KMS-11 (cell line): ENCODE results near the gene TMEM30A.

Source experiments
- H2AFZ ChIP-seq: fragments of 200-600 bp; sonication (generic); 2 replicates; pipeline ENCODE4 v1.6.1; 2016; ENCODE audit warnings: antibody characterized with exemption, mixed run types, low read depth
- H3K27ac ChIP-seq: fragments of 200-600 bp; sonication (generic); 2 replicates; pipeline ENCODE4 v1.6.1; 2016; ENCODE audit warnings: mild to moderate bottlenecking, mixed run types
- H3K27me3 ChIP-seq: fragments of 200-600 bp; sonication (generic); 2 replicates; pipeline ENCODE4 v1.6.1; 2017; ENCODE audit warnings: mild to moderate bottlenecking, low read depth, mixed run types, moderate library complexity; ENCODE audit not compliant: insufficient read depth
- H3K36me3 ChIP-seq: fragments of 200-600 bp; sonication (generic); 2 replicates; pipeline ENCODE4 v1.6.1; 2017; ENCODE audit warnings: mild to moderate bottlenecking, mixed run types; ENCODE audit not compliant: insufficient read depth
- H3K4me1 ChIP-seq: fragments of 200-600 bp; sonication (generic); 2 replicates; pipeline ENCODE4 v1.6.1; 2016; ENCODE audit warnings: mild to moderate bottlenecking, low read depth, mixed run types; ENCODE audit not compliant: poor library complexity, severe bottlenecking
- H3K4me2 ChIP-seq: fragments of 200-600 bp; sonication (generic); 2 replicates; pipeline ENCODE4 v1.7.0; 2016; ENCODE audit warnings: mild to moderate bottlenecking, mixed run types
- H3K4me3 ChIP-seq: fragments of 200-600 bp; sonication (generic); IDR thresholded peaks from 2 replicates; pipeline ENCODE4 v1.6.1; 2017; ENCODE audit warnings: low read depth, low read length, mixed read lengths; ENCODE audit not compliant: insufficient read depth
- H3K79me2 ChIP-seq: fragments of 200-600 bp; sonication (generic); 2 replicates; pipeline ENCODE4 v1.6.1; 2016; ENCODE audit warnings: low read depth, mixed run types; ENCODE audit not compliant: insufficient read depth
- H3K9ac ChIP-seq: fragments of 200-600 bp; sonication (generic); 2 replicates; pipeline ENCODE4 v1.6.1; 2016; ENCODE audit warnings: mild to moderate bottlenecking, mixed run types
- H4K20me1 ChIP-seq: fragments of 200-600 bp; sonication (generic); 2 replicates; pipeline ENCODE4 v1.6.1; 2016; ENCODE audit warnings: mild to moderate bottlenecking, mixed run types; ENCODE audit not compliant: insufficient read depth
- TF ChIP-seq, protein P1 (sequence below): fragments of 200-600 bp; sonication (generic); conservative IDR thresholded peaks from 2 replicates; pipeline ENCODE4 v1.6.1; 2017; ENCODE audit warnings: low read depth, mild to moderate bottlenecking, antibody characterized with exemption, low read length, moderate library complexity, mixed read lengths

TMEM30A gene

DNA sequence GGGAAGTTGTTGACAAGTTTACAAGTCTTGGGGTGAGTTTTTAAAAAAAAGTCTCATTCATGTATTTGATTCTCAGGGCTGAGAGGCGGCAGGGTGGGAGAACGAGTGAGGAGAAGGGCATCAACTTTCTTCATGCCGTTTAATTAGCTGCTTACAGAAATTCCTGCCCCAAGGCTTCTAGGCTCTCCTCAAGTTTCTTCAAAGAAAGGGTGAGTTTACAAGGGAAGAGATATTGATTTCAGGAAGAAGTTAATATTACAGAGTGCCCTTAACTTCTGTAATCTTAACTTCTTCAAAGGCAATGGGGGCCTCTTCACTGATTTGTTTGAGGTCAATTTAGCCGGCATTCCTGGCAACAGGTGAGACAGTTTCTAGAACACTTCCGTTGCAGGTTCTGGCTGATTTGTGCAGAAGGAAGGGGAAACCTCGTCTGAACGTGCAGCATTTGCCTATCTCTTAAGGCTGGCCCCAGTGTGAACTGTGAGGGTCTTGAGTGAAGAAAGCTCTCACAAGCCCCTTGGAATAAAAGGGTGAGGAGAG, 75.3 kb downstream of the TMEM30A start:
- Histone ChIP-seq H3K4me3 (no peak overlapping the region), H3K79me2 (no peaks in the 10 kb centered on the region), H3K27me3 (no peaks in the 10 kb centered on the region), H4K20me1 (no peaks in the 10 kb centered on the region), H3K4me1 (no peaks in the 10 kb centered on the region), H2AFZ (peak overlapping the region; percentile 64; the same call in 1 of the 2 replicates), H3K27ac (no peak overlapping the region), H3K9ac (no peak overlapping the region), H3K4me2 (peak overlapping the region; percentile 41; the same call in 1 of the 2 replicates), H3K36me3 (no peaks in the 10 kb centered on the region)
- TF ChIP-seq, protein P1, sequence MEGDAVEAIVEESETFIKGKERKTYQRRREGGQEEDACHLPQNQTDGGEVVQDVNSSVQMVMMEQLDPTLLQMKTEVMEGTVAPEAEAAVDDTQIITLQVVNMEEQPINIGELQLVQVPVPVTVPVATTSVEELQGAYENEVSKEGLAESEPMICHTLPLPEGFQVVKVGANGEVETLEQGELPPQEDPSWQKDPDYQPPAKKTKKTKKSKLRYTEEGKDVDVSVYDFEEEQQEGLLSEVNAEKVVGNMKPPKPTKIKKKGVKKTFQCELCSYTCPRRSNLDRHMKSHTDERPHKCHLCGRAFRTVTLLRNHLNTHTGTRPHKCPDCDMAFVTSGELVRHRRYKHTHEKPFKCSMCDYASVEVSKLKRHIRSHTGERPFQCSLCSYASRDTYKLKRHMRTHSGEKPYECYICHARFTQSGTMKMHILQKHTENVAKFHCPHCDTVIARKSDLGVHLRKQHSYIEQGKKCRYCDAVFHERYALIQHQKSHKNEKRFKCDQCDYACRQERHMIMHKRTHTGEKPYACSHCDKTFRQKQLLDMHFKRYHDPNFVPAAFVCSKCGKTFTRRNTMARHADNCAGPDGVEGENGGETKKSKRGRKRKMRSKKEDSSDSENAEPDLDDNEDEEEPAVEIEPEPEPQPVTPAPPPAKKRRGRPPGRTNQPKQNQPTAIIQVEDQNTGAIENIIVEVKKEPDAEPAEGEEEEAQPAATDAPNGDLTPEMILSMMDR: 0 out of 2 replicates have a peak, but pooled peaks have one; percentile 16

DNA sequence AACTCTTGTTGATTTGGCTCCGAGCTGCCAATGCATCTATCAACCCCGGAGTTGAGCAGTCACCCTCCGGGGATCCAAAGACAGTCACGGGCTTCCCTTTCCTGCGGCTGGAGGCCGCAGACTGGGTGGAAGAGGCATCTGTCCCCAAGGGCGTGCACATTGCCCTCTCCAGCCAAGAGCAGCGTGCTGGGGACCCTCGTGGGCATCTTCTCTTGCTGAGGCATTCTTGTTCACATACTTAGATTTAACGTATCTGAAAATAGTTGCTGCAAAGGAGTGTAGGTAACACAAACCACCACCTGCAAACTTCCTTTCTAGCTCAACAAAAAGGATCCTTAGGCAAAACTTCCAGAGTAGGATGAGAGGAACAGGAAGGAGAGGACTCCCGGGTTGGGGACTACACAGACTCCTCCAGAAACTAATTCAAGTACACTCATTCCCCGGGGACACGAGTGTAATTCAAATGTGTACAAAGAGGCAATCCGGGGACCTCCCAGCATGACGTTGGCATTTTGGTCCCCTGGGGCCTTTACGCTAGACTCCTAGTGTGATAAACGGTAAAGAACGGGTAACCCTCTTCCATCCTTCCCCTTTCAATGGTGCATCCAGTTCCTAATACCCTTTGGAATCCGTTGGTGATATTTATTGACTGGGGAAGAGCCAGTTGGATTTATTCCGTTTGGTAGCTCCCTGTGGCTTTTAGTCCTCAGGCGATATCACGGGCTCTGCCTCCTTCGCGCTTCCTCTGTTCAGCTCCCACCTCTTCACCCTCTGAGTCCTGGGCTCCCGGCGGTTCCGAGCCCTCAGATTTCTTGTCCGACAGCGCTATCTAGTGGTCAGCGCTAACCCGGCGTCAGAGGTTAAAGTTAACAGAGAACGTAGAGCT, 76.1 kb downstream of the TMEM30A start:
- no peaks in the 10 kb centered on the region for H3K36me3 ChIP-seq
- no peaks in the 10 kb centered on the region for H4K20me1 ChIP-seq
- H3K4me2 ChIP-seq: peak overlapping the region; percentile 41; the same call in 1 of the 2 replicates
- no peaks in the 10 kb centered on the region for H3K79me2 ChIP-seq
- no peaks in the 10 kb centered on the region for H3K4me1 ChIP-seq
- H2AFZ ChIP-seq: peak overlapping the region; percentile 64; the same call in 1 of the 2 replicates
- no peak overlapping the region for H3K27ac ChIP-seq
- H3K27me3 ChIP-seq: no peaks in the 10 kb centered on the region
- H3K4me3 ChIP-seq: no peak overlapping the region
- TF ChIP-seq, protein P1: peak; percentile 78
- no peak overlapping the region for H3K9ac ChIP-seq

DNA sequence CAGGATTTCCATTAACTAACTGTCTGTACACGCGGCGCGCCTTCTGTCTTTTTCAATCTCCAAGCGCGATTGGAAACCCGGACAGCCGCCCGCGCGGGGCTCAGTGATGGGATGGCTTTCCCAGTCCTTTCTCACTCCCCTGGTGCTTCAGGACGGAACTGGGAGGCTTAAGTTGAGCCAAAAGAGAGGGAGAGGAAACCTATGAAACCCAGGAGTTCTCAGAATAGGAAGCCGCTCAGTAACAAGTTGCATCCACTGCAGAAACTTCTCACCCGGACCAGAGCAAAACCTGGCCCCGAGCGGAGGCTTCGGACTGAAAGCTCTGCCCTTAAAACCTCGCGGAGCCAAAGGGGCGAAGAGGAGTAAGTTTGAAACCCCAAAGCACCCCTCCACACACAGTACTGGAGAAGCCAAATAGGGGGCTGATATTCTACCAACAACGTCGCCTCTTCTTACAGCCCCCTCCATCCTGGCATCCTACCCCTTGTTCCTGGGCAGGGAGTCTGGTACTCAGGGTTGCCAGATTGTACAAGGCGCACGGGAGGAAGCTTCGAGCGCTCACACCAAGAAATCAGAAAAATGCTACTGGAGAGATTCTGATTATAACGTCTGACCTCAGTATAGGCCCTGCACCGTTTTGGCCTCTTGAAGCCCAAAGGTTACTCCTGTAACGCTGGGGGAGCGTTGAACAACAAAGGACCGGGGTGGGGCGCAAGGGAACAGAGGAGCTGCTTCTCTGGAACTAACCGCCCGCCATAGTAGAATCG, 77.8 kb downstream of the TMEM30A start:
- Histone ChIP-seq H4K20me1 (no peaks in the 10 kb centered on the region), H3K27ac (no peak overlapping the region), H3K4me1 (no peaks in the 10 kb centered on the region), H2AFZ (no peak overlapping the region), H3K4me2 (no peak overlapping the region), H3K9ac (no peak overlapping the region), H3K79me2 (no peaks in the 10 kb centered on the region), H3K27me3 (no peaks in the 10 kb centered on the region), H3K4me3 (no peak overlapping the region), H3K36me3 (no peaks in the 10 kb centered on the region)
- TF ChIP-seq, protein P1: no peak

DNA sequence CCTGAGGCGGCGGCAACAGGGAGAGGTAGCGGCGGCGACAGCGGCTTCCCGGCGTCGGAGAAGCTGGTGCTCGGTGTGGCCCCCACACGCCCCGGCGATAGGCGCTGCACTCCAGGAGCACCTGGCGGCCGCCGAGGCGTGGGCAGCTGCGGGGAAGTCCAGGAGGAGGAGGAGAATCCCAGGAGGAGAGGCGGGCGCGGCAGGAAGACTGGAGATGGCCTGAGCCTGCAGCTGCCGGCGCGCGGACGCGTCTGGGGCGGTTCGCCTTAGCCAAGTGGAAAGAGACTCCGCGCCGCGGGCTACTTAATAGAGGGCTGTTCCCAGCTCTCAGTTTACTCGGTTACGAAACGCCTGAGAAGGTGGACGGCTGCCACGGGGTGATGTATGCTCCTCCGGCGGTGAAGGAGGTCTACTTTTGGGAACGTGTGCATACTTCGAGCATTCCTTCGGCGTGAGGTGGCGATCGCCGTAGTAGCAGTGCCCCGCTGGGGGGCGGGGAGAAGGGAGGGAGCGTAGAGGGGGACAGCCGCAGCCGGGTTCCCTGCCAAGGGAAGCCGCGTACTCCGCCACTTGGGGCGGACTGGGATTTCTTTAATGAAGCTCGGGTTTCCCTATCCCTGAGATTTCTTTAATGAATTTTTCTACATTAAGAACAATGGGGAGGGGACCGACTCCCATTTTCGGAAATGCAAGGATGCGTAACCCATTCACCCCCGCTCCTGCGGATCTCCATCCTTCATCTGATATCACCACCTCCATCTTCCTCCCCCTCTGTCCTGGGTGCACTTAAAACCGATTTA, 78.6 kb downstream of the TMEM30A start, which contains the start of gene COL12A1:
Gene COL12A1, minus strand, starts transcription at position 278 of the 800 bp plus-strand sequence. CDS start 3,261 bp downstream, outside the sequence.
- Histone ChIP-seq H3K4me2 (peak within 1 kb of the TSS; percentile 48), H3K36me3 (no peaks in the 10 kb centered on the region), H3K4me1 (no peaks in the 10 kb centered on the region), H3K27me3 (no peaks in the 10 kb centered on the region), H2AFZ (peak within 1 kb of the TSS; percentile 44), H3K27ac (no peak within 1 kb of the TSS), H3K79me2 (no peaks in the 10 kb centered on the region), H3K4me3 (no peak within 1 kb of the TSS), H4K20me1 (no peaks in the 10 kb centered on the region), H3K9ac (no peak within 1 kb of the TSS)
- TF ChIP-seq, protein P1: no peak
